ENCODE measurements around the gene SLX9.

The SLX9 gene

DNA sequence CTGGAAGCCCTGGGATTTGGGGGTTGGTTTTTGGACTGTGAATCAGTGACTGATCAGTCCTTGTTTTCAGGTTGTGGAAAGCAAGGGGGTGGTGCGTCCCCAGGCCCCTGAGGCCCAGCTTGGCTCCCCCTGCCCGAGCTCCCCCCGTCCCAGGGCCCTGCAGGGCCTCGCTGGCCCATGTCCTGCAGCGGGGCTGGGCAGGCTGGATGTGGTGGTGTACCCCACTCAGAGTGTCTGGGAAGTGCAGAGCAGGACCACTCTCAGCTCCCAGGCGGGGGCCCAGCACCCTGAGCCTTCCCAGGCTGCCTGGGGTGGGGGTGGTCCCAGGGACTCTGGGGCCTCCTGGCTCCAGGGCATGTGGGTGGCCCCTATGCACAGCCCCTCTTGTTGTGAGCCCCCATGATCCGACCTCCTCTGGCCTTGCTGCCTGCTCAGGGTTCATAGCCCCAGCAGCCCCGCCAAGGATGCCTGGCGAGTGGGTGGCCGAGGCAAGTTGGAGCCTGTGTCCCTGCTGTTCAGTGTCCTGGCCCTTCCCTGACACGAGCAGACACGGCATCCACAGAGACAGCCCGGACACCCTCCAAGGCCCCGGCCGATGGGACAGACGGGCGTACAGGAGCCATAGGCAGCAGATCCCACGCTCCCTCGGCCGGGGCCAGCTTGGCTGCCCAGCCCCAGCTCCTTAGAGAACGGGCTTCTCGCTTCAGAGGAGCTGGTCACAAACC is 37.9 kb downstream of the SLX9 start:
- TF ChIP-seq, protein P1, sequence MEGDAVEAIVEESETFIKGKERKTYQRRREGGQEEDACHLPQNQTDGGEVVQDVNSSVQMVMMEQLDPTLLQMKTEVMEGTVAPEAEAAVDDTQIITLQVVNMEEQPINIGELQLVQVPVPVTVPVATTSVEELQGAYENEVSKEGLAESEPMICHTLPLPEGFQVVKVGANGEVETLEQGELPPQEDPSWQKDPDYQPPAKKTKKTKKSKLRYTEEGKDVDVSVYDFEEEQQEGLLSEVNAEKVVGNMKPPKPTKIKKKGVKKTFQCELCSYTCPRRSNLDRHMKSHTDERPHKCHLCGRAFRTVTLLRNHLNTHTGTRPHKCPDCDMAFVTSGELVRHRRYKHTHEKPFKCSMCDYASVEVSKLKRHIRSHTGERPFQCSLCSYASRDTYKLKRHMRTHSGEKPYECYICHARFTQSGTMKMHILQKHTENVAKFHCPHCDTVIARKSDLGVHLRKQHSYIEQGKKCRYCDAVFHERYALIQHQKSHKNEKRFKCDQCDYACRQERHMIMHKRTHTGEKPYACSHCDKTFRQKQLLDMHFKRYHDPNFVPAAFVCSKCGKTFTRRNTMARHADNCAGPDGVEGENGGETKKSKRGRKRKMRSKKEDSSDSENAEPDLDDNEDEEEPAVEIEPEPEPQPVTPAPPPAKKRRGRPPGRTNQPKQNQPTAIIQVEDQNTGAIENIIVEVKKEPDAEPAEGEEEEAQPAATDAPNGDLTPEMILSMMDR (IDR thresholded peaks at IDR 0.05; ENCODE audit: extremely low read depth, missing control alignments): no peak
- DNase-seq (ENCODE audit: low spot score): no peak

DNA sequence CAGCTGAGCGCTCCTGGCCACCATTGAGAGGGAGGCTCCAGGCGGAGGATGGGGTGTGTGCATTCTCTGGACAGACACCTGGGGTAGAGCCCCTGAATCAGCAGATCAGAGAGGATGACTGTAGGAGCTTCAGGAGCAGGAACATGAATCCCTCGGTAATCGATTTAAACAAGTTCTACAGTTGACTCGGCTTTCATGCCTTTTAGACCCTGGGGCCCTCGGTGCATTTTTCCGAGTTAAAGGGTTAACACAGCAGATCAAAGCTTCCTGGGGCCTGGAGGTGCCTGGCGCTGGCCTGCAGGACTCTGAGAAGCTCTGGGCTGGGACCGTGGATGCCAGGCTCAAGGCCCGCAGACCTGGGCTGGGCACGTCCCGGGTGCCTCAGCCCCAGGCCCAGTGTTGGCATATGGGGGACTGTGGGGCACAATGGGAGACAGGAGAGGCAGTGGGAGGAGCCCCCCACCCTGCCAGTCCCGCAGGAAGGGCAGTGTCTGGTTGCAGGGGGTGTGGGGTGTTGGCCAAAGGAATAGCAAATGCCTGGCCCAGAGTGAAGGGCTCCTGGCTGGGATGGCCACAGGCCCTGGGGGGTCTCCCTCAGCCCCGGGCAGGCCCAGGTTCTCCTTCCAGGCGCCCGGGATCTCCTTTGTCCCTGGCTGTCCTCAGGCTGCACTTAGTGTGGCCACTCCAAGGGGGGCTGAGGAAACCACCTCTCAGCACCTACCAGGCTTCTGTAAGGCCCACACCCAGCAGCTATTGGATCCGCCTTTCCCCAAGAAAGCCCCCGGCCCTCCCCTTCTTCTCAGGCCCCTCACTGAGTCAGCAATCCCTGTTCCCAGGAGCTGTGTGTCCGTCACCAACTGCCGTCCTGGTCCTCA is 40.1 kb downstream of the SLX9 start:
- TF ChIP-seq, protein P1 (IDR thresholded peaks at IDR 0.05; ENCODE audit: extremely low read depth, missing control alignments): no peak
- no peak for DNase-seq (ENCODE audit: low spot score)

DNA sequence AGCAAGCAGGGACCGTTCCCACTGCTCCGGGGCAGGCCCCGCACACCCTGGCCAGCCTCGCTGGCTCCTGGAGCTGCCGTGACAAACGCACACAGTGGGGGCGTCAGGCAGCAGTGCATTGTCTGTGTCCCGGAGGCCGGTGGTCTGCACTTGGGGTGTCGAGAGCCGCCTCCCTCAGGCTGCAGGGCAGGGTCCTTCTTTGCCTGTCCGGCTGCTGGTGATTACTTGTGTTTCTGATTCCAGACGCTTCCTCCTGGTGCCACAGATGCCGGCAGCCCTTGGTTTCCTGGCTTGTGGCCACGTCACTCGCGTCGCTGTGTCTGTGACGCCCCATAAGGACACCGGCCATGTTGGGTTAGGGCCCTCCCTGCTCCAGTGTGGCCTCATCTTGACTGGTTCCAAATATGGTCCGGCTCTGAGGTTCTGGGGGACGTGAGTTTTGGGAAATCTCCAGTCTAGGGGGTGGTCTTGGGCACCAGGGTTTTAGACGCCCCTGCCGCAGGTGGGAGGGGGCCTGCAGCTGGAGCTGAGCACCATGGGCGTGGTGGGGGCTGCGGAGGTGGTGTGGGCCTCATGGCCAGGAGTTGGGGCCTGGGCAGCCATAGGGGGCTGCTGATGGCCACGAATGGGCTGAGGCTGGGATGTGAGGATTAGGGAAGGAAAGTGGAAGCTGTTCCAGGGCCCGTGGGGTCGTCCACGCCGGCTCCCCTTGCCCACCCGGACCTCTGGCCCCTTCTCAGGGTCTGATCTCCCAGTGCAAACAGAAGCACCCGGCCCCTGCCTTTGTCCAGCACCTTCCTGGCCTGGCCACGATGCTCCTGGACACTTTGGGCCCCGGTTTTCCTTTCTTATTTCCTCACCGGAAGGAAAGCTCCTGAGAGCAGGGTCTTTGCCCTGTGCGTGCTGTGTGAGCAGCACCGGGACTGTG is 41.0 kb downstream of the SLX9 start:
- no peak for DNase-seq (ENCODE audit: low spot score)
- TF ChIP-seq, protein P1 (IDR thresholded peaks at IDR 0.05; ENCODE audit: extremely low read depth, missing control alignments): no peak

DNA sequence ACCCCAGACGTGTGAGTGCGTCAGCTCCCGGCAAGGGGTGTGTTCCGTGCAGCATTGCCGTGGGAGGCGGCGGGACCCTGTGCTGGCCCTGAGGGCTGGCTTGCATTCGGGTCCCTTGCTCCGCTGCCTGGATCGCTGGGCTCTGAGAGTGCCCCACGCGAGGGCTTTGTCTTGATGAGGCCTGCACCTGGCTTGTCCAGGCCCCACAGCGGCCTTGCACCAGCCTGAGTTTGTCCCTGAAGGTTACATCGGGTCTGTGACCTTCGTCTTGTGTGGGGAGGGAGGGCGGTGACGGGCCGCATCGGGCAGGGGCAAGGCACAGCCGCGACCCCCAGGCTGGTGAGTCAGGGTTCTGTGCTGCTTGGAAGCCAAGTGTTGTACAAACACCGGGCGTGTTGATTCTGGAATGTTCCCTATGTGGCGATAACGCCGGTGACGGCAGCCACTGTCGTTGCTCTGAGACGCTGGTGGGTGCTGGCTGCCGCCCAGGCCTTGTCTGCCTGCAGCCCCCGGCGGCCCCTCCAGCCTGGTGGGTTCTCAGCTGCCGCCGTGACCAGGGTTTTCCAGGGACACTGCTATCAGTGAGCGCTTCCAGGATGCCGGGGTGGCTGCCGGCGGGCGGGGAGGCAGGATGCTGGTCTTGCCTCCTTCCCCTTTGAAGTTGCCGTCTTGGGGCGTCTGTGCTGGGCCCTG is 42.9 kb downstream of the SLX9 start:
- DNase-seq (ENCODE audit: low spot score): no peak
- TF ChIP-seq, protein P1 (IDR thresholded peaks at IDR 0.05; ENCODE audit: extremely low read depth, missing control alignments): no peak

DNA sequence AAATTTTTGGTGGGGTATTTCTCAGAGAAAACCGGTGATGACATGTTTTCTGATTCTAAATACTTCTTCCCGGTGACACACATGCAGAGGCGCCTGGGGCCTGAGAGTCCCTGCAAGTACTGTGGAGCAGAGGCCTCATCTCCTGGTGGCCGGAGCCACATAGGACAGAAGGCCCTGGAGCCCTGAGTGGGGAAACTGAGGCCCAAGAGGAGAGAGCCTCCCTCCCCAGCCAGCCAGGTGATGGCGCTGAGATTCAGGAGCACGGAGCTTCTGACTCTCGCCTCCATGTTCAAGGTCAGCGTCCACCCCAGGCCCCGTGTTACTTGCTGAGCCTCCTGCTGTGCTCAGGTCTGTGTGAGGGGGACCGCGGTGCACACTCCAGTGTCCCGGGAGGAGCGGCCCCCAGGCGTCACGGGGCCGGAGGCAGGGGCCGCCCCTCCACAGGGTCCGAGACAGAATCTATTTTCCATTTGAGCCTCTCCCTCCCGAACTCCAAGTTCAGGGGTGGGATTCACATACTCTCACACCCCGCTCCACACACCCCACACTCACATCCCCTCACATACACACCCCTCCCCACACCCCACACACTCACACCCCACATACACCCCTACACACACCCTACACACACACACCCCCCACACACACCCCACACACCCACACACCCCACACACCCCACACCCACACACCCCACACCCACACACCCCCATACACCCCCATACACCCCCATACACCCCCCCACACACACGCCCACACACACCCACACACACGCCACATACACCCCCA is 43.8 kb downstream of the SLX9 start:
- DNase-seq (ENCODE audit: low spot score): no peak
- TF ChIP-seq, protein P1 (IDR thresholded peaks at IDR 0.05; ENCODE audit: extremely low read depth, missing control alignments): no peak

DNA sequence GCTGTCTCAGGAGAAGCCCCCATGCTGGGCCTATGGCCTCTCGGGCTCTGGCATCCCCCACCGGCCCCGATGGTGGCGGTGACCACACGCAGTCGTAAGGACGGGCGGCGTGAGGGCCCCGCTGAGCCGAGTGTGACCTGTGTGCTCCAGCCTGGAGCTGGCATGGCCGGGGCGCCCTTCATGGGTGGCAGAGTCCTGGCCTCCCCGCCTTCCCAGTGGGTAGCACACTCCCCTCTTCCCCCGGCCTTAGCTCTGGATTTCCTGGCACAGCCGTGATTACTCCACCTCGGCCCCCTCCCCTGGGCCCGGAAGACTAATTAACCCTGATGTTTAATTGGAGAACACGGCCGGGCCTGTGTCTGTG is 44.6 kb downstream of the SLX9 start:
- DNase-seq (ENCODE audit: low spot score): no peak
- TF ChIP-seq, protein P1 (IDR thresholded peaks at IDR 0.05; ENCODE audit: extremely low read depth, missing control alignments): no peak

Measured in GM20000 (cell line).